GM12878 (cell line): ENCODE data around the gene MRM1. TPM values are rescaled to one million over a fixed set of nuclear protein-coding genes. Genes with fewer than 3 reads are reported as not detected.

Experiments
- ATAC-seq: fragments of 200-7000 bp; cut with Tn5 transposase; 3 replicates; pipeline ENCODE4 v1.9.1; 2020; ENCODE audit warnings: mild to moderate bottlenecking, moderate library complexity
- BruUV-seq: library from RNA; stranded (reverse); fragments of 400-500 nt; replicated peaks from 2 replicates; lab custom pipeline; 2021; lab: Mats Ljungman, UMichigan
- CTCF ChIA-PET: fragments of 300-600 bp; sonication (Branson Sonifier 250); formaldehyde crosslinking; extraction: SDS; loops from one replicate; lab custom pipeline; 2021; ENCODE audit warnings: inconsistent platforms; lab: Yijun Ruan, JAX
- POLR2A ChIA-PET: fragments of 350-600 bp; formaldehyde crosslinking; extraction: SDS; loops from one replicate; lab custom pipeline; 2021; ENCODE audit warnings: inconsistent platforms; lab: Charles Lee
- RAD21 ChIA-PET: fragments of 300-600 bp; sonication (Branson Sonifier 250); formaldehyde crosslinking; loops from one replicate; lab custom pipeline; 2023; ENCODE audit warnings: antibody characterized with exemption; ENCODE audit not compliant: unreplicated experiment; lab: Charles Lee
- SMC1A ChIA-PET: fragments of 300-600 bp; sonication (Branson Sonifier 250); formaldehyde crosslinking; loops from one replicate; lab custom pipeline; 2023; ENCODE audit not compliant: unreplicated experiment, uncharacterized antibody; lab: Charles Lee
- DNase-seq: peaks from one replicate; pipeline ENCODE4 v3.0.0-alpha.2; 2011; ENCODE audit warnings: low read depth, low spot score
- FAIRE-seq: peaks from 3 replicates; lab custom pipeline; 2011; peaks lifted over from hg19 to GRCh38; lab: Jason Lieb, UNC
- H2AFZ ChIP-seq: 2 replicates; pipeline ENCODE4 v1.6.0; 2011; ENCODE audit warnings: low read depth, low read length, control low read depth; ENCODE audit not compliant: control insufficient read depth
- H3K27ac ChIP-seq: 2 replicates; pipeline ENCODE4 v1.5.1; 2011; ENCODE audit warnings: control low read depth; ENCODE audit not compliant: control insufficient read depth, insufficient read depth
- H3K27me3 ChIP-seq, 2 experiments: replicated peaks in 1 of 2; 2 replicates each; pipeline versions ENCODE4 v1.6.0 to v1.6.1; 2011; ENCODE audit warnings: low read length in 1 of 2; ENCODE audit not compliant: control insufficient read depth in 2 of 2, insufficient read depth in 2 of 2
- H3K36me3 ChIP-seq, 2 experiments: 2 replicates each; pipeline ENCODE4 v1.5.1; 2011; ENCODE audit warnings: low read length in 1 of 2; ENCODE audit not compliant: control insufficient read depth in 2 of 2, insufficient read depth in 2 of 2
- H3K4me1 ChIP-seq: 2 replicates; pipeline ENCODE4 v1.6.1; 2011; ENCODE audit warnings: mild to moderate bottlenecking, low read length, moderate library complexity, mixed read lengths; ENCODE audit not compliant: control insufficient read depth, insufficient read depth
- H3K4me2 ChIP-seq: 2 replicates; pipeline ENCODE4 v1.6.0; 2011; ENCODE audit warnings: control low read depth; ENCODE audit not compliant: control insufficient read depth, insufficient read depth
- H3K4me3 ChIP-seq: fragments of 200-600 bp; sonication (generic); 2 replicates; pipeline ENCODE4 v1.5.1; 2016
- H3K79me2 ChIP-seq: 2 replicates; pipeline ENCODE4 v1.6.0; 2011; ENCODE audit warnings: low read length; ENCODE audit not compliant: control insufficient read depth, insufficient read depth
- H3K9ac ChIP-seq: 2 replicates; pipeline ENCODE4 v1.8.0; 2011; ENCODE audit warnings: low read length, control low read depth, mixed read lengths; ENCODE audit not compliant: control insufficient read depth, insufficient read depth
- H3K9me3 ChIP-seq: replicated peaks from 3 replicates; pipeline ENCODE4 v1.5.1; 2011; ENCODE audit warnings: mild to moderate bottlenecking, low read length; ENCODE audit not compliant: control insufficient read depth, insufficient read depth
- H4K20me1 ChIP-seq: 2 replicates; pipeline ENCODE4 v1.6.0; 2011; ENCODE audit not compliant: control insufficient read depth, insufficient read depth
- POLR2AphosphoS5 ChIP-seq: IDR thresholded peaks from 2 replicates; pipeline ENCODE4 v1.6.1; 2011; ENCODE audit warnings: mild to moderate bottlenecking, low read length, inconsistent platforms
- WGBS: methylation state at CpG from one replicate; pipeline ENCODE4 v1.1.6; 2016; ENCODE audit warnings: low lambda C conversion rate; ENCODE audit not compliant: insufficient replicate concordance, insufficient coverage; ENCODE audit errors: missing lambda C conversion rate; 5-methylcytosine and 5-hydroxymethylcytosine counted together
- in situ Hi-C: fragments of 300-500 bp; cut with MboI; formaldehyde crosslinking; loops from 9 replicates; pipeline ENCODE4 v1.14.3; 2018; ENCODE audit warnings: mixed read lengths
- intact Hi-C: fragments of 100-400 bp; cut with micrococcal nuclease; formaldehyde crosslinking; loops from one replicate; pipeline ENCODE4 v1.14.2; 2022; ENCODE audit not compliant: unreplicated experiment
- polyA plus RNA-seq, 11 experiments: library from polyadenylated mRNA; depleted of rRNA in 4 of 11; unstranded in 6 of 11; stranded (reverse) in 5 of 11; fragments of >200 nt; fragmentation: Nextera tagmentation in 4 of 11; fragmentation: Illumina TruSeq in 1 of 11; extraction: Ambion mirVana in 4 of 11; extraction: Trizol in 1 of 11; gene quantifications; 1 replicate in 1 of 11; 2 replicates in 10 of 11; pipeline versions ENCODE4 v1.2.1 to v1.2.3, GENCODE V29; 2011 to 2016; ENCODE audit warnings: inconsistent platforms in 2 of 11, missing spikeins in 2 of 11, low read depth in 1 of 11
- total RNA-seq, 4 experiments: library from RNA; depleted of rRNA in 3 of 4; stranded (reverse); fragments of >200 nt in 3 of 4; fragmentation: Illumina TruSeq in 1 of 4; extraction: Trizol in 1 of 4; gene quantifications; 2 replicates each; pipeline versions ENCODE4 v1.2.1 to v1.2.3, GENCODE V29; 2013 to 2021
- TF ChIP-seq, protein P1 (sequence below): fragments of 450-650 bp; IDR thresholded peaks from 2 replicates; pipeline ENCODE4 v1.6.1; 2016; ENCODE audit warnings: mild to moderate bottlenecking

Gene MRM1
- total and polyA plus RNA-seq, 10 of the 15 experiments (the other 5 are each of a cell fraction or from before 2014, with no cell fraction given) = 0.23 to 16.9 (median 13.2) TPM

GRCh38 chr17:36593656-36594316, 7.6 kb upstream of the MRM1 start:
- in situ Hi-C loops (no loop called here), intact Hi-C loops (no loop called here)
- Histone ChIP-seq H3K27ac (no peak overlapping the region), H3K4me1 (peaks cover 16% of the 10 kb centered on the region), H3K9me3 (no peaks in the 10 kb centered on the region), H3K79me2 (no peaks in the 10 kb centered on the region), H2AFZ (no peak overlapping the region), H3K9ac (peak overlapping the region; percentile 14; the same call in 1 of the 2 replicates), H3K4me3 (no peak overlapping the region), H3K36me3 (peaks cover 0 to 3% of the 10 kb centered on the region in 2 experiments; a peak in 2 of 4 replicates), H3K4me2 (peak overlapping the region; percentile 91), H4K20me1 (no peaks in the 10 kb centered on the region), H3K27me3 (no peaks in the 10 kb centered on the region)
- DNase-seq (no peak), FAIRE-seq (no peak), ATAC-seq (no peak)
- SMC1A ChIA-PET = interaction anchor here (2.5 to 2.8 kb wide), 2 partner anchors 9 to 43 kb away, joined by 7 to 15 read pairs; partner anchors contain the start of gene MRM1
- TF ChIP-seq, protein P1, sequence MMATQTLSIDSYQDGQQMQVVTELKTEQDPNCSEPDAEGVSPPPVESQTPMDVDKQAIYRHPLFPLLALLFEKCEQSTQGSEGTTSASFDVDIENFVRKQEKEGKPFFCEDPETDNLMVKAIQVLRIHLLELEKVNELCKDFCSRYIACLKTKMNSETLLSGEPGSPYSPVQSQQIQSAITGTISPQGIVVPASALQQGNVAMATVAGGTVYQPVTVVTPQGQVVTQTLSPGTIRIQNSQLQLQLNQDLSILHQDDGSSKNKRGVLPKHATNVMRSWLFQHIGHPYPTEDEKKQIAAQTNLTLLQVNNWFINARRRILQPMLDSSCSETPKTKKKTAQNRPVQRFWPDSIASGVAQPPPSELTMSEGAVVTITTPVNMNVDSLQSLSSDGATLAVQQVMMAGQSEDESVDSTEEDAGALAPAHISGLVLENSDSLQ = peak; percentile 59; the same call in 1 of the 2 replicates
- no peak for TF ChIP-seq POLR2AphosphoS5
- BruUV-seq = TSS peak; percentile 38
- 47% methylated on average over 8 of the region's 8 CpGs for WGBS
- RAD21 ChIA-PET = interaction anchor here (0.8 to 3.7 kb wide), 2 partner anchors 8 to 11 kb away, joined by 3 to 18 read pairs; partner anchors contain the start of gene MRM1
- CTCF ChIA-PET = interaction anchor here (0.8 to 2.6 kb wide), 2 partner anchors 9 to 642 kb away, joined by 3 to 30 read pairs; partner anchors contain the start of gene MRM1
- POLR2A ChIA-PET = interaction anchor here (0.5 to 2.7 kb wide), 3 partner anchors 9 to 453 kb away, joined by 3 to 15 read pairs (median 4); partner anchors contain the start of gene MRM1
